A204.1 (cell line): ENCODE measurements around the gene NAGS.
"Not testable (repeated sequence)": the region's sequence is repeated elsewhere in the genome, so short reads cannot be mapped to it uniquely, and the experiment has no call there.

Experiments
- FAIRE-seq: peaks from 2 replicates; lab custom pipeline; 2012; peaks lifted over from hg19 to GRCh38; lab: Jason Lieb, UNC

NAGS gene

DNA sequence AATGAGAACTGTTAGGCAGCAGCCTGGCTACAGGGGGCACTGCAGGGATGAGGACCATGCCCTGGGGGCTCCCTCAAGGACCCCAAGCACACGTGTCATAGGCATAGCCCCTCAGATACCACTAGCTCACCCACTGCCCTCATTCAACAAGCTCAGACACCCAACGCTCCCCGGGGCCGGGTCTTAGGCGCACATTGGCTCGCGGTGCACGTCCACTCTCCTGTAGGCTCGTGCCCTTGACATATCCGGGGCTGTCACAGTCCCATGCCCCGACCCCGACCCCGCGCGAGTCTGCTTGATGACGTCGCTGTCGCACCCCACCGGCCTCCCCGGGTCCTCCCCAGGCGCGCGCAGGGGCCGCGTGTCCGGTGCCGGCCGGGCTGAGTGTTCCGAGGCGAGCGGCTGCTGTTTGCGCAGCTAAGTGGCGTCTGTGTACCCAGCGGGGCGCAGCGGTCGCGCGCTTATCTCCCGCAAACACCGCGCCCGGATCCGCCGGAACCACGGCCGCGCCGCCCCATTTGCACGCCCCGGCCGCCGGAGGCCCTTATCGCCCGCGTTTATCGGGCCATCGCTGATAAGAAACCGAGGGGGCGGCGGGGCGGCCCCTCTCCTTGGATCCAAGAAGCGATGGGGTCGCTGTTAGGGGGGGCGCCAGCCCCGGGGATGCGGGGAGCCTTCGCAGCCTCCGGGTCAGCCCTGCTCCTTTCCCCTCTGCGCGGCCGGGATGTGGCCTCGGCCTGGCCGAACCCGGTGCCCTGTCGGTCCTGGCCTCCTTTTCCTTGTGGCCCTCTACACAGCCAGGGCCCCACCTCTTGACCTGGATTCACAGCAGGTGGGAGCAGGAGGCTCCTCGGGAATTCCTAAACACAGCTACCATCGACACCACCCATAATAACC is 20.7 kb upstream of the NAGS start:
- no peak for FAIRE-seq

DNA sequence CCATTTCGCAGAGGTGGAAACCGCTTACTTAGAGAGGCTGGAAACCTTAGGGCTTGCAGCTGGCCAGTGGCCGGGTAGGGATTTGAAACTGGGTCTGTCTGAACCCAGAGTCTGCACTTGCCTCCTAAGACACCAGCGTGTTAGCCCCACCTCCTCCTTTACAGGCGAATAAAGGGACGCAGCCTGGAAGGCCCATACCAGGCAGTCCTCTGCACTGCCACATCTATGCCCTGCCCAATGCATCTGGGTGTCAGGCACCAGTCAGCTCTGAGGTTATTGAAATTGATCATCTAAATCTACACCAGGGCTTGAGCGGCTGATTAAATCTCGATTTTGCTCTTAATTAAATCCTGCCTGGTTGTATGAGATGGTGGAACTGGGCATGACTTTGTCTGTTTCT is 19.9 kb upstream of the NAGS start:
- no peak for FAIRE-seq

GRCh38 chr17:43986225-43986981 is 18.0 kb upstream of the NAGS start:
- no peak for FAIRE-seq

DNA sequence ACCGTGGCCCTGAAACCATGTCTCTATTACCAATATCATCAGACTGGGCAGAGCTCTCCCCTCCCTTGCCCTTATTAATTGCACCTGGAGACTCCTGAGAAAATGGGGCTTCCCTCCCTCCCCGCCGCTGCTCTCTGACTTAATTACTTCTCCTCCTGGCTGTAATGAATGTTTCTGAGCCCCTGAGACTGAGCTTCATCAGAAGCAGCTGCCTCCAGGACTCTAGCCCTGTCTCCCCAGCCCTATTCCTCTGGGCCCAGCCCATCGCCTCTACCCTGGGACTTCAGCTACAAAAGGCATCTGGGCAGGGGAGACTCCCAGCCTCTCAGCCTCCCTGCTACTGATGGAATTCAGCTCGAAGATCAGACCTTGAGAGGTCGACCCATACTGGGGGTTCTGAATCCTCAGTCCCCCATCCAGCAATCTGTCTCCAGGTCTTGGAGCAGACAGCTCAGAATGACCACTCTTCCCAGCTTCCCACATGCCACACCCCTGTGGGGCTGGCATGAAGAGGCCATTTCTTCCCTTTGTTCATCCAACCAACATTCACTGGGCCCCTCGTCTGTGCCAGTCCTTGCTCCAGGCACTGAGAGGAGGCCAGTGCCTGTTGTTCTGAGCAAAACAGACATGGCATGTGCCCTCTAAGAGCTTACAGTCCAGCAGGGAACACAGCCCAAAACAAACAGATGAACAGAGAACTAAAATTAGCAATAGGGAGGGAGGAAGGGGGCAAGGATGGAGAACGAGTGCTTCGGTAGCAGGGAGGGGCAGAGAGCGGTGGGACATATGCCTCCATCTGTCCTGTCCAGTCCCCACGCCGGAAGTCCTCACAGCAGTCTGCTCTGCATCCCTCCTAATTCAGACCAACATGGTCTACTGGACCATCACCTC is 17.0 kb upstream of the NAGS start:
- FAIRE-seq = no peak

GRCh38 chr17:43988301-43988700 is 16.1 kb upstream of the NAGS start:
- FAIRE-seq = no peak

DNA sequence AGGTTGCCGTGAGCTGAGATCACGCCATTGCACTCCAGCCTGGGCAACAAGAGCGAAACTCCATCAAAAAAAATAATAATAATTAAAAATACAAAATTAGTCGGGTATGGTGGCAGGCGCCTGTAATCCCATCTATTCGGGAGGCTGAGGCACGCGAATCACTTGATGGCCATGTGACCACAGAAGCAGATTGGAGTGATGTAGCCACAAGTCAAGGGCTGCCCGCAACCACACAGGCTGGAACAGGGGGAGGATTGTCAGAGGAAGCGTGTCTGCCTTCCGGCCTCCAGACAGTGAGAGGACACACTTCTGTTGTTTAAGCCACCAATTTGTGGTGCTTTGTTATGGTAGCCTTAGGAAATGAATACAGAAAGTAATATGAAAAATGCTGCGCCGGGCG is 11.8 kb upstream of the NAGS start:
- no peak for FAIRE-seq

DNA sequence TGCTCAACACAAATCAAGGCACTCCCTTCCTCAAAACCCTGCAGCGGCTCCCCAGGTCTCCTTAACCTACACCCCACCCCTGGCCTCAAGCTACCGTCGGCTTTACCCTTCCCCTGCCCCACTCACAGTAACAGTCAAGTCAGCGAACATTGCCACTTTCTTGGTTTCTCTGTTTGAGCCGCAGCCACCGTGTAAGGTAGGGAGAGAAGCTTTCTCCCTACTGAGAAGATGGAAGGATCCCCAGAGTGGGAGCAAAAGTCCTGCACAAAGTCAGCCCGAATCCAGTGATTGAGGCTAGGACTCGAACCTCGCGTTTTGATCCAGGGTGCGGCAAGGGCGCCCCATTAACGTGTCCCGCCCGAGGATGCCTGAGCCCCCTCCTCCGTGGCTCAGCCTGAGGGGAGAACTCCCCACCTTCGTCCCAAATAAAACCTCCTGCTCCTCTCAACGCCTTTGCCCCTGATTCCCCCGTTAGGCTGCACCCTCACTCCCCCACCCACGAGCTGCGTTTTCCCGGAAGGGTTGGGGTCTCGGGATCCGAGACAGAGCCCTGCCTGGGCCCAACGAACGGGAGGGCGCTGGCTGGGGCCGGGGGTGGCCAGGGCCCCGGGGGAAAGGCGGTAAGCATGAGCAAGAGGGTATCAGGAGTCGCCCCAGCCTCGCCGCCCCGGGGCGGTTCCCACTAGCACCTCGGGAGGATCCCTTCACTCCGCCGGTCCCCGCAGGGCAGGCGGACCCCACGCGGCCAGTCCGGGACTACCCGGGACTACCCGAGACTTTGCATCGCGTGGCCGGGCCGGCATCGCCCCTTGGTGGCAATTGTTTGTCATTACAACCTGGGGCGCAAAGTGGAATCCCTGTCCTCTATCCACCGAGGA is 9.9 kb upstream of the NAGS start:
- FAIRE-seq = no peak

DNA sequence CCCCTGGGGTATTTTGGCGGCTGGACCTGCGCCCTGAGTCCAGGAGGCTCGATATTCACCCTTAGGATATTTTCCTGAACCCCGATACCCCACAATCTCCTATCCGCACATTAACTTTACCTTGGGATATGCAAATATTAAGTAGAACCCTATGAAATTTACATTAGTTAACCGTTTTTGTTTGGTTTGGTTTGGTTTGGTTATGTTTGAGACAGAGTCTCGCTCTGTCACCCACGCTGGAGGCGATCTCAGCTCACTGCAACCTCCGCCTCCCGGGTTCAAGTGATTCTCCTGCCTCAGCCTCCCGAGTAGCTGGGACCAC is 9.3 kb upstream of the NAGS start:
- FAIRE-seq = no peak

DNA sequence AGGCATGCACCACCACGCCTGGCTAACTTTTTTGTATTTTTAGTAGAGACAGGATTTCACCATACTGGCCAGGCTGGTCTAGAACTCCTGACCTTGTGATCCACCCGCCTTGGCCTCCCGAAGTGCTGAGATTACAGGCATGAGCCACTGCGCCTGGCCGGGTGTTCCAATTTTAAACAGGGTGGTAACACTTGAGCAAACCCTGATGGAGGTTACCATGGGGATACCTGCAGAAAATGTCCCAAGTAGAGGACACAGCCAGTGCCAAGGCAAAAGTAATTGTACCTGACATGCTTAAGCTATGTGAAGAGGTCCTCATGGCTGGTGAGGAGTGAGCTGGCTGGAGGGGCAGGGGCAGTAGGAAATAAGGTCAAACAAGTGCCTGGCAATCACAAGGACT is 7.2 kb upstream of the NAGS start:
- FAIRE-seq = not testable (repeated sequence)

DNA sequence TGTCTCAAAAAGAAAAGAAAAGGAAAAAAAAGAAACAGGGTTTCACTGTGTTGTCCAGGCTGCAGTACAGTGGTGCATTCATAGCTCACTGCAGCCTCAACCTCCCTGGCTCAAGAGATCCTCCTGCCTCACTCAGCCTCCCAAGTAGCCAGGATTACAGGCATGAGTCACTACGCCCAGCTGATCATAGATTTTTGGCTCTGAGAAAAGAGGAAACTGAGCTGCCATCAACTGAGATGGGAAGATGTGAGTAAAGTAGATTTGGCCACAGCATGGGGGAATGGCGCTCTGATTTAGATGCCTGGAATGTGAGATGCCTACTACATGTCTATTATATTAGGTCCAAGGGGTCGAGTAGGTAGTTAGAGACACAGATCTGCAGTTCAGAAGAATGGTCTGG is 5.9 kb upstream of the NAGS start:
- FAIRE-seq = no peak

- no peak for FAIRE-seq
These were observed 5.4 kb upstream of the NAGS start for GRCh38 chr17:43999024-43999423.

- FAIRE-seq = no peak
These were observed 4.1 kb upstream of the NAGS start for GRCh38 chr17:44000141-44000860.

DNA sequence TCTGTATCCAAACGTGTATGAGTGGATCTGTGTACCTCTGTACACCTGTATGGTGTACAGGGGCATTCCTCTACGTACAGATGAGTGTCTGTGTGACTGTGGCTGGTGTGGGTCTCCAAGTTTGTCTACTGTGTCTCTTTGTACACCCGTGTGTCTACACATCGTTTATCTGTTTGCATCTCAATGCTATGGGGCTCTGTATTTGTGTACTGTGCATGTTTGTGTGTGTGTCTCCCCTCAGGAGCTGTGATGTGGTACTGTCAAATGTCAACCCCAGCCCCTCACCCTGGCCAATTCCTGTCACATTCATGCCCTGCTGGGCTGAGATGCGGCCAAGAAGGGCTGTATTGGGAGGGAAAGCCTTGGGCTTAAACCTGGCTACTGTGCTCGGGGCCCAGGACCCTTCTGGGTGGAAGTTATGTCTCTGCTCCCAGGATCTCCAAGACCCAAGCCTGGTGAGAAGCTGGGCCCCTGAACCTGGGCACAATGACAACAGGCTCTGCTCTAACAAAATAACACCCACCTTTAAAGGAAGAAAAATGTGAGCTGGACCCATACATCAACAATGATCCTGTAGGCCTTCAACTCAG is 3.5 kb upstream of the NAGS start:
- no peak for FAIRE-seq

GRCh38 chr17:44001461-44001920 is 2.9 kb upstream of the NAGS start:
- no peak for FAIRE-seq

- FAIRE-seq = no peak
These were observed 2.1 kb upstream of the NAGS start for GRCh38 chr17:44002141-44002848.

DNA sequence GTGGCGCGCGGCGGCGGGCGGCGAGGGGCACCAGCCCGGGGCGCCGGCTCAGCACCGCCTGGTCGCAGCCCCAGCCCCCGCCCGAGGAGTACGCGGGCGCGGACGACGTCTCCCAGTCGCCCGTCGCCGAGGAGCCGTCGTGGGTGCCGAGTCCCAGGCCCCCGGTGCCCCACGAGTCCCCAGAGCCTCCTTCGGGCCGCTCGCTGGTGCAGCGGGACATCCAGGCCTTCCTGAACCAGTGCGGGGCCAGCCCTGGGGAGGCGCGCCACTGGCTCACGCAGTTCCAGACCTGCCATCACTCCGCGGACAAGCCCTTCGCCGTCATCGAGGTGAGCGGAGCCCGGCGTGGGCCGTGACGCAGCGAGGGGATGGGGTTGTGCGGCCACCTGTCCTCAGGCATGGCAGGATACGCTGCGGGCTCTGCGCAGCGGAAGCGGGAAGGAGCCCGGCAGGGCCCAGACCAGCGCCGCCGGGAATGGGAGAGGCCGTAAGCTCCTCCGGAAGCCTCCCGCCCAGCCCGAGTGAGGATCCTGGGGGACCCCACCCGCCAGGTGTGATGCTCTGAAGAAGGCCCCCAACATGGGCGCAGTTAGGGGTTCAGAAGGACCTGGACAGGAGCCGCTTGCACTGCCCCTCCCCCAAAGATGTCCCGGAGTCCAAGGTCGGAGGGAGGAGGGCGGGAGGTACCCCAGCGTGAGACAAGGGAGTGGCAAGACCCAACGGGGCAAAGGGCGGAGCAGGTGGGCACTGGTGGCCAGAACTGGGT is 522 bp downstream of the NAGS start:
- FAIRE-seq = no peak

DNA sequence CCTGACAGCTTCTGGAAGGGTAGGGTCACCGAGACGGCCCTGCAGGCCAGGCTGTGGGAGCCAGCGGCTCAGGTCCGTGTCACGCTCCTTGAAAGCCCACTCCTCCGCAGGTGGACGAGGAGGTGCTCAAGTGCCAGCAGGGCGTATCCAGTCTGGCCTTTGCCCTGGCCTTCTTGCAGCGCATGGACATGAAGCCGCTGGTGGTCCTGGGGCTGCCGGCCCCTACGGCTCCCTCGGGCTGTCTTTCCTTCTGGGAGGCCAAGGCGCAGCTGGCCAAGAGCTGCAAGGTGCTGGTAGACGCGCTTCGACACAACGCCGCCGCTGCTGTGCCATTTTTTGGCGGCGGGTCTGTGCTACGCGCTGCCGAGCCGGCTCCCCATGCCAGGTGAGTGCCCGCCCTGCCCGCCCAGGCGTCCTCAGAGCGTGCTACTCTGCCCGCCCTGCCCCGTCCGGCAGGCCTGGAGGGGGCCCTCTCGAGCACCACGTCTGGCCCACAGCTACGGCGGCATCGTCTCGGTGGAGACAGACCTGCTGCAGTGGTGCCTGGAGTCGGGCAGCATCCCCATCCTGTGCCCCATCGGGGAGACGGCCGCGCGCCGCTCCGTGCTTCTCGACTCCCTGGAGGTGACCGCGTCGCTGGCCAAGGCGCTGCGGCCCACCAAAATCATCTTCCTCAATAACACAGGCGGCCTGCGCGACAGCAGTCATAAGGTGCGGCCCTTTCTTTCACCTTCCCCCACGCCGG is 1.3 kb downstream of the NAGS start:
- FAIRE-seq = no peak

GRCh38 chr17:44006272-44006597 is 1.8 kb downstream of the NAGS start:
- no peak for FAIRE-seq
